HG03575 (cell line): ENCODE results near the gene SELL.
"Not testable (repeated sequence)": the region's sequence is repeated elsewhere in the genome, so short reads cannot be mapped to it uniquely, and the experiment has no call there.

Source experiments
- ATAC-seq: cut with Tn5 transposase; IDR thresholded peaks from one replicate; pipeline ENCODE4 v1.9.1; 2021; ENCODE audit not compliant: unreplicated experiment, insufficient number of reproducible peaks, low FRiP score; ENCODE audit errors: extremely low read depth

Gene SELL

GRCh38 chr1:169711469-169712308, at the start of gene SELL:
Gene SELL, minus strand, starts transcription at chr1:169711620. Its CDS starts 122 bp downstream, at chr1:169711498.
- peak; percentile 47 for ATAC-seq

- no peak for ATAC-seq
Observed at GRCh38 chr1:169759038-169759437, 47.6 kb upstream of the SELL start.

- no peak for ATAC-seq
Observed at GRCh38 chr1:169753549-169753948, 42.1 kb upstream of the SELL start.

GRCh38 chr1:169750041-169750440, 38.6 kb upstream of the SELL start:
- ATAC-seq, result no peak

- no peak for ATAC-seq
Observed at GRCh38 chr1:169746550-169746949, 35.1 kb upstream of the SELL start.

- no peak for ATAC-seq
Observed at GRCh38 chr1:169745015-169745861, 33.8 kb upstream of the SELL start.

GRCh38 chr1:169741666-169742394, 30.4 kb upstream of the SELL start:
- ATAC-seq, result no peak

GRCh38 chr1:169739980-169740379, 28.6 kb upstream of the SELL start:
- ATAC-seq, result no peak

GRCh38 chr1:169733924-169734323, 22.5 kb upstream of the SELL start, which contains the start of gene SELE:
Gene SELE, minus strand, starts transcription at chr1:169734079. Its CDS starts 467 bp downstream, at chr1:169733612.
- no peak for ATAC-seq

GRCh38 chr1:169731446-169731845, 20.0 kb upstream of the SELL start:
- no peak for ATAC-seq

GRCh38 chr1:169729991-169730390, 18.6 kb upstream of the SELL start:
- ATAC-seq, result no peak

GRCh38 chr1:169727307-169727706, 15.9 kb upstream of the SELL start:
- no peak for ATAC-seq

- no peak for ATAC-seq
Observed at GRCh38 chr1:169726851-169727250, 15.4 kb upstream of the SELL start.

- ATAC-seq, result no peak
Observed at GRCh38 chr1:169725930-169726329, 14.5 kb upstream of the SELL start.

- ATAC-seq, result no peak
Observed at GRCh38 chr1:169724168-169724567, 12.7 kb upstream of the SELL start.

- no peak for ATAC-seq
Observed at GRCh38 chr1:169723763-169724162, 12.3 kb upstream of the SELL start.

GRCh38 chr1:169722779-169723178, 11.4 kb upstream of the SELL start:
- ATAC-seq, result no peak

GRCh38 chr1:169715100-169715499, 3.7 kb upstream of the SELL start:
- not testable (repeated sequence) for ATAC-seq

GRCh38 chr1:169713090-169713489, 1.7 kb upstream of the SELL start:
- ATAC-seq, result not testable (repeated sequence)
